ENCODE measurements around the gene GPR160. TPM values are rescaled to one million over a fixed set of nuclear protein-coding genes. Genes with fewer than 3 reads are reported as not detected.

GPR160 gene
- total and polyA plus RNA-seq, 8 donors, result 0.58 to 70.1 (median 48.1) TPM

DNA sequence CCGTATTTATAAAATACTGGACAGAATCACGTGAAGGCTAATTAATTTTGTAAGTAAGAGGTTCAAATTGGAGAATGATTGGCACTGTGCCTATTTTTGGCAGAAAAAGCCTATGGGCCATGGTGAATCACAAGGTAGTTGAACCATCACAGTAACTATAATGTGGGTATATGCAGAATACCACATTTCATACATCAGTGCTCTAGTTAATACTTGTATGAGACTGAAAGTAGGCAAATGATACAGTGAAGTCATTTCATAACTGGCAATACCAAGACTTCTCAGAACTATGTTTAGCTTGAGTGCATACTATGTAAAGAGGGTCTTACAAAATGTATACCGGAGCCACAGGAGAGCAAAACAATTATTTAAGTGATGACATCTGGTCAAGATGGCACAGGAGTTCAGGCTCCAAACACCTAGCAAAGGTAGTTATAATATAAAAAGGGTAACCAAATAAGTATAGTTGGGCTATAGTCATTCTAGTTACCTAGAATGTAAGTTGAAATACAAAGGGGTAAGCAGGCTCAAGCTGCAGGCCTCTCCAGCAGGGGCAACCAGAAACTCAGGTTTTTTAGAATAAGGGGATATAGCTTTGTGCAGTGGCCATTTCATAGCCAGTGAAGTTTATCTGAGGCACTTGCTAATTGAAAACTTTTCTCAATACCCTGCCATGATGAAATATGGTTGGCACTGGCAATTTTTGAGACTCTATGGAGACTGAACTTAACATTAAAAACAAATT lies 19.1 kb downstream of the GPR160 start:
- Histone ChIP-seq H3K9me3 (no peaks in the 10 kb centered on the region), H3K4me1 (peaks cover 0 to 17% (median 5%) of the 10 kb centered on the region in 4 donors), H3K36me3 (no peaks in the 10 kb centered on the region), H3K27me3 (no peaks in the 10 kb centered on the region), H3K4me3 (no peak overlapping the region), H3K27ac (peak overlapping the region in 3 of 5 donors; percentile 11 to 54 (median 15))
- TF ChIP-seq EP300 (IDR thresholded peaks at IDR 0.05) (no peak), POLR2AphosphoS5 (IDR thresholded peaks at IDR 0.05) (no peak), POLR2A (IDR thresholded peaks at IDR 0.05) (no peak)
- TF ChIP-seq, protein P1, sequence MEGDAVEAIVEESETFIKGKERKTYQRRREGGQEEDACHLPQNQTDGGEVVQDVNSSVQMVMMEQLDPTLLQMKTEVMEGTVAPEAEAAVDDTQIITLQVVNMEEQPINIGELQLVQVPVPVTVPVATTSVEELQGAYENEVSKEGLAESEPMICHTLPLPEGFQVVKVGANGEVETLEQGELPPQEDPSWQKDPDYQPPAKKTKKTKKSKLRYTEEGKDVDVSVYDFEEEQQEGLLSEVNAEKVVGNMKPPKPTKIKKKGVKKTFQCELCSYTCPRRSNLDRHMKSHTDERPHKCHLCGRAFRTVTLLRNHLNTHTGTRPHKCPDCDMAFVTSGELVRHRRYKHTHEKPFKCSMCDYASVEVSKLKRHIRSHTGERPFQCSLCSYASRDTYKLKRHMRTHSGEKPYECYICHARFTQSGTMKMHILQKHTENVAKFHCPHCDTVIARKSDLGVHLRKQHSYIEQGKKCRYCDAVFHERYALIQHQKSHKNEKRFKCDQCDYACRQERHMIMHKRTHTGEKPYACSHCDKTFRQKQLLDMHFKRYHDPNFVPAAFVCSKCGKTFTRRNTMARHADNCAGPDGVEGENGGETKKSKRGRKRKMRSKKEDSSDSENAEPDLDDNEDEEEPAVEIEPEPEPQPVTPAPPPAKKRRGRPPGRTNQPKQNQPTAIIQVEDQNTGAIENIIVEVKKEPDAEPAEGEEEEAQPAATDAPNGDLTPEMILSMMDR (IDR thresholded peaks at IDR 0.05), result no peak
- intact Hi-C loops (cut with DNase I; ENCODE audit: low total_unique reads), result no loop called here
- 80 to 86% (median 80%) methylated on average over 3 of the region's 3 CpGs for whole genome bisulfite sequencing, 5 donors
- DNase-seq, result no peak

DNA sequence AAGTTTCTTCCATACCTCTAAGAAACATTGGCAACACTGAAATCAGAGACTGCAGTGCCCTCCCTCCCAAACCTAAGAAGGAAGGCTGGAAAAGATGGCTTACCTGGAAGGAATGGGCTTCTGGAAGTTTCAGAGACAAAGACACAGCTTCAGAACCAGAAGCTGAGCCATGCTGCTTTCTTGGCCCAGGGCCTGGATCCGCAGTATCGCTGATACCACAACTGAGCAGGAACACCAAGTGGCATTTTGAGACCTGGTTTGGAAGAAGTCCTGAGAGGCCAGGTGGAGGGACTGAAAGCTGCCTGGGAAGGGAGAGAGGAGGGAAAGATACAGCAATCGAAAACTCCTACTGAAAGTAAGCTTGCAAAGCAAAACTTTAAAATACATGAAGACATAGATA lies 19.8 kb downstream of the GPR160 start:
- H3K4me3 ChIP-seq, result no peak overlapping the region
- intact Hi-C loops (cut with DNase I; ENCODE audit: low total_unique reads), result no loop called here
- H3K9me3 ChIP-seq, result no peaks in the 10 kb centered on the region
- peaks cover 0 to 17% (median 5%) of the 10 kb centered on the region in 4 donors for H3K4me1 ChIP-seq
- peak overlapping the region; percentile 5 to 54 (median 35) for H3K27ac ChIP-seq
- WGBS, 5 donors, result 26 to 69% (median 57%) methylated on average over 3 of the region's 3 CpGs
- no peak for TF ChIP-seq EP300 (IDR thresholded peaks at IDR 0.05)
- peak in 1 of 3 donors; percentile 50 for TF ChIP-seq POLR2AphosphoS5 (IDR thresholded peaks at IDR 0.05)
- H3K27me3 ChIP-seq, result no peaks in the 10 kb centered on the region
- peak in 1 of 2 donors; percentile 77 for DNase-seq
- peaks cover 0 to 6% (median 5%) of the 10 kb centered on the region in 4 donors for H3K36me3 ChIP-seq

DNA sequence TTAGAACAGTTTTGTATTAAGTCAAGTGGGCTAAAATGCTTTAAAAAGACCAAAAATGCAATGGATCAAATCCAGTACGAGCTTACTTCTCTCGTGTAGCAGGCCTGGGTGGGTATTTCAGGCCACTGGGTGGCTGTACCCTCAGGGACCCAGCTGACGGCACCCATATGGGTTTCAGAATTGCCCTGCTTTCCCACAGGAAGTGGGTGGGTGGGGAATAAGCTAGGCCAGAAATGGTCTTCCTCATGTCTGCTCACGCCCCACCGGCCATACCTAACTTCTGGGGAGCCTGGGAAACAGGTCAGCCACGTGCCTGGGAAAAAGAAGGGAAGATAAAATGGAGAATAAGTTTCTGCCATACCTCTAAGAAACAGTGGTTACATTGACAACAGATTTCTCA lies 20.3 kb downstream of the GPR160 start:
- H3K4me3 ChIP-seq, result no peak overlapping the region

DNA sequence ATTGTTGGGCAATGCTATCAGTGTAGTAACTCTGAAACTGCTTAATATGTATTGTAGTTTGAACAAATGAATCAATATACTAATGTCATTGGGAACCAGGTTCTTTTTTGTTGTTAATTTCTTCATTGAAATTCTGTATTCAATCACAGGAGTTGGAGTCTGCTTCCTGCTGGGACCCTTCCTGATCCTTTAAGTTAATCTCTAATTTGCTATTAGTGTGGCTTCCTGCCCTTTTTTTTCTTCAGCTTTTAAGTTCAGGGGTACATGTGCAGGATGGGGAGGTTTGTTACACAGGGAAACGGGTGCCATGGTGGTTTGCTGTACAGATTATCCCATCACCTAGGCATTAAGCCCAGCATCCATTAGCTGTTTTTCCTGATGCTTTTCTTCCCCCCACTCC lies 21.7 kb downstream of the GPR160 start:
- intact Hi-C loops (cut with DNase I; ENCODE audit: low total_unique reads), result no loop called here
- Histone ChIP-seq H3K4me1 (peaks cover 0 to 17% (median 5%) of the 10 kb centered on the region in 4 donors), H3K36me3 (peaks cover 0 to 22% (median 7%) of the 10 kb centered on the region in 4 donors), H3K9me3 (no peaks in the 10 kb centered on the region), H3K27ac (no peak overlapping the region), H3K4me3 (no peak overlapping the region), H3K27me3 (no peaks in the 10 kb centered on the region)
- DNase-seq, result no peak
- no peak for TF ChIP-seq POLR2A (IDR thresholded peaks at IDR 0.05)
- TF ChIP-seq POLR2AphosphoS5 (IDR thresholded peaks at IDR 0.05), result no peak
- 57 to 88% (median 77%) methylated on average over 1 of the region's 1 CpG for WGBS, 5 donors

More for the DNA sequence above, 20.3 kb downstream of the GPR160 start:
- H3K27me3 ChIP-seq, result no peaks in the 10 kb centered on the region
- peaks cover 0 to 12% (median 6%) of the 10 kb centered on the region in 4 donors for H3K36me3 ChIP-seq
- WGBS, 5 donors, result 66 to 74% (median 72%) methylated on average over 6 of the region's 6 CpGs
- intact Hi-C loops (cut with DNase I; ENCODE audit: low total_unique reads), result no loop called here
- no peak for DNase-seq
- peak overlapping the region; percentile 15 to 74 (median 50) for H3K27ac ChIP-seq
- H3K4me1 ChIP-seq, result peaks cover 0 to 17% (median 5%) of the 10 kb centered on the region in 4 donors
- TF ChIP-seq EP300 (IDR thresholded peaks at IDR 0.05) (no peak), POLR2AphosphoS5 (IDR thresholded peaks at IDR 0.05) (no peak), POLR2A (IDR thresholded peaks at IDR 0.05) (no peak)
- TF ChIP-seq, protein P1 (IDR thresholded peaks at IDR 0.05), result no peak
- no peaks in the 10 kb centered on the region for H3K9me3 ChIP-seq

DNA sequence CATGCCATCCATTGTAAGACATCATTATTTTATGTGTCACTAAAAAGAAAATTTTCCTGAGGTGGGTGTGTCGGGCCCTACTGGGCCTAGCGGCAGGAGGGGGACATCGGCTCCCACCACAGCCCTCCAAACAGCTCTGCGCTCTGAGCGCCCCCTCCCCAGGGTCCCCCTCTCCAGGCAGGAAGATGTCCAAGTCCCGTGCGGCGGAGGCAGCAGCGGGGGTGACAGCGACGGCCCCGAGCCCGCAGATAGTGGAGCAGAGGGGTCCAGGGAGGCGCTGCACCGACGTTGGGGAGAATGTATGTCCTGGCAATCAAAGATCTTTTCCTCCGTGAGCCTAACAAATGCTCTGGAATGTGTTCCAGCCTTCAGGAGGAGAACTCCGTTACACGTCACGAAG lies 24.3 kb downstream of the GPR160 start:
- Histone ChIP-seq H3K27ac (no peak overlapping the region), H3K36me3 (peaks cover 0 to 22% (median 7%) of the 10 kb centered on the region in 4 donors), H3K4me1 (peaks cover 0 to 15% (median 5%) of the 10 kb centered on the region in 4 donors), H3K27me3 (no peaks in the 10 kb centered on the region), H3K9me3 (no peaks in the 10 kb centered on the region), H3K4me3 (no peak overlapping the region)
- intact Hi-C loops (cut with DNase I; ENCODE audit: low total_unique reads), result no loop called here
- 94 to 97% (median 96%) methylated on average over 20 of the region's 20 CpGs for WGBS, 5 donors
- TF ChIP-seq, protein P1 (IDR thresholded peaks at IDR 0.05), result no peak
- TF ChIP-seq EP300 (IDR thresholded peaks at IDR 0.05) (no peak), POLR2AphosphoS5 (IDR thresholded peaks at IDR 0.05) (no peak), POLR2A (IDR thresholded peaks at IDR 0.05) (no peak)
- no peak for DNase-seq

Measured in stomach (tissue), 9 donors.